Measurements from ENCODE around the gene NME7.
"Not testable (repeated sequence)": the region's sequence is repeated elsewhere in the genome, so short reads cannot be mapped to it uniquely, and the experiment has no call there.

NME7 gene

GRCh38 chr1:169133801-169134502, 233.6 kb downstream of the NME7 start:
- peaks cover 4% of the 10 kb centered on the region for H3K36me3 Mint-ChIP-seq (ENCODE audit: insufficient read depth)
- H3K9me3 Mint-ChIP-seq: no peaks in the 10 kb centered on the region
- no peak overlapping the region for H3K27ac Mint-ChIP-seq (ENCODE audit: low read depth)
- no peaks in the 10 kb centered on the region for H3K4me1 Mint-ChIP-seq
- no peak for DNase-seq (ENCODE audit: low spot score in 2 of 2)
- no peak for ATAC-seq (replicated peaks; ENCODE audit: extremely low read depth, poor library complexity, severe bottlenecking)
- no peak overlapping the region for H3K4me3 Mint-ChIP-seq
- no peaks in the 10 kb centered on the region for H3K27me3 Mint-ChIP-seq

- Mint-ChIP-seq H3K36me3 (ENCODE audit: insufficient read depth) (peaks cover 4% of the 10 kb centered on the region), H3K27me3 (no peaks in the 10 kb centered on the region), H3K4me1 (no peaks in the 10 kb centered on the region), H3K4me3 (no peak overlapping the region), H3K9me3 (no peaks in the 10 kb centered on the region), H3K27ac (ENCODE audit: low read depth) (no peak overlapping the region)
- DNase-seq (ENCODE audit: low spot score in 2 of 2): no peak
- peak; percentile 54 for ATAC-seq (replicated peaks; ENCODE audit: extremely low read depth, poor library complexity, severe bottlenecking)
Observed at GRCh38 chr1:169133228-169133576, 234.4 kb downstream of the NME7 start.

GRCh38 chr1:169132512-169133227, 234.9 kb downstream of the NME7 start:
- no peak overlapping the region for H3K4me3 Mint-ChIP-seq
- no peaks in the 10 kb centered on the region for H3K4me1 Mint-ChIP-seq
- DNase-seq (ENCODE audit: low spot score in 2 of 2) (no peak), ATAC-seq (replicated peaks; ENCODE audit: extremely low read depth, poor library complexity, severe bottlenecking) (peak; percentile 49)
- no peaks in the 10 kb centered on the region for H3K9me3 Mint-ChIP-seq
- H3K36me3 Mint-ChIP-seq (ENCODE audit: insufficient read depth): peaks cover 5% of the 10 kb centered on the region
- H3K27ac Mint-ChIP-seq (ENCODE audit: low read depth): no peak overlapping the region
- no peaks in the 10 kb centered on the region for H3K27me3 Mint-ChIP-seq

- no peak overlapping the region for H3K4me3 Mint-ChIP-seq
- no peak for ATAC-seq (replicated peaks; ENCODE audit: extremely low read depth, poor library complexity, severe bottlenecking)
Observed at GRCh38 chr1:169130683-169131082, 236.9 kb downstream of the NME7 start.

GRCh38 chr1:169129109-169129784, 238.3 kb downstream of the NME7 start:
- no peak for ATAC-seq (replicated peaks; ENCODE audit: extremely low read depth, poor library complexity, severe bottlenecking)
- H3K36me3 Mint-ChIP-seq (ENCODE audit: insufficient read depth): peaks cover 5% of the 10 kb centered on the region
- no peak for DNase-seq (ENCODE audit: low spot score in 2 of 2)

More at GRCh38 chr1:169130683-169131082, 236.9 kb downstream of the NME7 start:
- Mint-ChIP-seq H3K4me1 (no peaks in the 10 kb centered on the region), H3K27me3 (no peaks in the 10 kb centered on the region), H3K27ac (ENCODE audit: low read depth) (no peak overlapping the region), H3K36me3 (ENCODE audit: insufficient read depth) (peaks cover 5% of the 10 kb centered on the region), H3K9me3 (no peaks in the 10 kb centered on the region)
- DNase-seq (ENCODE audit: low spot score in 2 of 2): no peak

GRCh38 chr1:169128562-169128961, 239.0 kb downstream of the NME7 start:
- ATAC-seq (replicated peaks; ENCODE audit: extremely low read depth, poor library complexity, severe bottlenecking): no peak
- H3K27ac Mint-ChIP-seq (ENCODE audit: low read depth): no peak overlapping the region
- DNase-seq (ENCODE audit: low spot score in 2 of 2): no peak
- peaks cover 5% of the 10 kb centered on the region for H3K36me3 Mint-ChIP-seq (ENCODE audit: insufficient read depth)
- H3K4me1 Mint-ChIP-seq: no peaks in the 10 kb centered on the region
- H3K27me3 Mint-ChIP-seq: no peaks in the 10 kb centered on the region
- H3K4me3 Mint-ChIP-seq: no peak overlapping the region
- no peaks in the 10 kb centered on the region for H3K9me3 Mint-ChIP-seq

More at GRCh38 chr1:169129109-169129784, 238.3 kb downstream of the NME7 start:
- H3K4me1 Mint-ChIP-seq: no peaks in the 10 kb centered on the region
- no peak overlapping the region for H3K27ac Mint-ChIP-seq (ENCODE audit: low read depth)
- H3K4me3 Mint-ChIP-seq: no peak overlapping the region
- H3K27me3 Mint-ChIP-seq: no peaks in the 10 kb centered on the region
- no peaks in the 10 kb centered on the region for H3K9me3 Mint-ChIP-seq

GRCh38 chr1:169127305-169127704, 240.3 kb downstream of the NME7 start:
- Mint-ChIP-seq H3K4me1 (no peaks in the 10 kb centered on the region), H3K36me3 (ENCODE audit: insufficient read depth) (peaks cover 3% of the 10 kb centered on the region), H3K27me3 (no peaks in the 10 kb centered on the region), H3K4me3 (no peak overlapping the region), H3K9me3 (no peaks in the 10 kb centered on the region), H3K27ac (ENCODE audit: low read depth) (no peak overlapping the region)
- DNase-seq (ENCODE audit: low spot score in 2 of 2) (no peak), ATAC-seq (replicated peaks; ENCODE audit: extremely low read depth, poor library complexity, severe bottlenecking) (no peak)

- Mint-ChIP-seq H3K36me3 (ENCODE audit: insufficient read depth) (peaks cover 3% of the 10 kb centered on the region), H3K4me3 (no peak overlapping the region), H3K27me3 (no peaks in the 10 kb centered on the region), H3K4me1 (no peaks in the 10 kb centered on the region), H3K27ac (ENCODE audit: low read depth) (no peak overlapping the region), H3K9me3 (no peaks in the 10 kb centered on the region)
- DNase-seq (ENCODE audit: low spot score in 2 of 2) (no peak), ATAC-seq (replicated peaks; ENCODE audit: extremely low read depth, poor library complexity, severe bottlenecking) (no peak)
Observed at GRCh38 chr1:169126335-169126734, 241.3 kb downstream of the NME7 start.

- H3K4me1 Mint-ChIP-seq; H3K27ac Mint-ChIP-seq (ENCODE audit: low read depth); H3K9me3 Mint-ChIP-seq; H3K27me3 Mint-ChIP-seq; ATAC-seq (replicated peaks; ENCODE audit: extremely low read depth, poor library complexity, severe bottlenecking); H3K36me3 Mint-ChIP-seq (ENCODE audit: insufficient read depth); H3K4me3 Mint-ChIP-seq; DNase-seq (ENCODE audit: low spot score in 2 of 2): not testable (repeated sequence)
Observed at GRCh38 chr1:169125597-169125996, 242.0 kb downstream of the NME7 start.

GRCh38 chr1:169124459-169124858, 243.1 kb downstream of the NME7 start:
- DNase-seq (ENCODE audit: low spot score in 2 of 2) (no peak), ATAC-seq (replicated peaks; ENCODE audit: extremely low read depth, poor library complexity, severe bottlenecking) (no peak)
- Mint-ChIP-seq H3K9me3 (no peaks in the 10 kb centered on the region), H3K27me3 (no peaks in the 10 kb centered on the region), H3K27ac (ENCODE audit: low read depth) (no peak overlapping the region), H3K4me3 (no peak overlapping the region), H3K4me1 (no peaks in the 10 kb centered on the region), H3K36me3 (ENCODE audit: insufficient read depth) (peaks cover 1% of the 10 kb centered on the region)

GRCh38 chr1:169122976-169123375, 244.6 kb downstream of the NME7 start:
- ATAC-seq (replicated peaks; ENCODE audit: extremely low read depth, poor library complexity, severe bottlenecking) (no peak), DNase-seq (ENCODE audit: low spot score in 2 of 2) (no peak)
- H3K9me3 Mint-ChIP-seq: no peaks in the 10 kb centered on the region
- no peak overlapping the region for H3K4me3 Mint-ChIP-seq
- H3K27me3 Mint-ChIP-seq: no peaks in the 10 kb centered on the region
- no peak overlapping the region for H3K27ac Mint-ChIP-seq (ENCODE audit: low read depth)
- no peaks in the 10 kb centered on the region for H3K36me3 Mint-ChIP-seq (ENCODE audit: insufficient read depth)
- no peaks in the 10 kb centered on the region for H3K4me1 Mint-ChIP-seq

- Mint-ChIP-seq H3K36me3 (ENCODE audit: insufficient read depth) (no peaks in the 10 kb centered on the region), H3K9me3 (no peaks in the 10 kb centered on the region), H3K4me3 (no peak overlapping the region), H3K4me1 (no peaks in the 10 kb centered on the region), H3K27me3 (no peaks in the 10 kb centered on the region), H3K27ac (ENCODE audit: low read depth) (no peak overlapping the region)
- DNase-seq (ENCODE audit: low spot score in 2 of 2): no peak
- no peak for ATAC-seq (replicated peaks; ENCODE audit: extremely low read depth, poor library complexity, severe bottlenecking)
Observed at GRCh38 chr1:169121146-169121923, 246.3 kb downstream of the NME7 start.

Data from central memory CD8-positive, alpha-beta T cell (primary cell).